A549 (cell line): ENCODE measurements around the gene SLC45A1. TPM values are rescaled to one million over a fixed set of nuclear protein-coding genes. Genes with fewer than 3 reads are reported as not detected.

Experiments used
- ATAC-seq, 2 experiments: fragments of 200-7000 bp in 1 of 2; fragments of >200 bp in 1 of 2; cut with Nextera tagmentation in 1 of 2; cut with Tn5 transposase in 1 of 2; 3 replicates each; pipeline versions ENCODE4 v1.8.0 to v1.9.1; 2018 to 2020; ENCODE audit warnings: mild to moderate bottlenecking in 1 of 2, moderate library complexity in 1 of 2
- CTCF ChIA-PET: fragments of 300-600 bp; sonication (Branson Sonifier 250); formaldehyde crosslinking; extraction: SDS; loops from one replicate; lab custom pipeline; 2021; ENCODE audit warnings: antibody characterized with exemption, inconsistent platforms; lab: Yijun Ruan, JAX
- POLR2A ChIA-PET: fragments of 350-600 bp; formaldehyde crosslinking; extraction: SDS; loops from one replicate; lab custom pipeline; 2021; ENCODE audit warnings: antibody characterized with exemption, inconsistent platforms; lab: Yijun Ruan, JAX
- DNase-seq, 2 experiments: peaks; one replicate each; pipeline versions ENCODE4 v3.0.0 to v3.0.0-alpha.2; 2011 to 2016; ENCODE audit warnings: low read depth in 1 of 2, low spot score in 1 of 2
- FAIRE-seq: peaks from 2 replicates; lab custom pipeline; 2011; peaks lifted over from hg19 to GRCh38; lab: Jason Lieb, UNC
- H3K27ac ChIP-seq, 2 experiments: fragments of >200 bp; sonication (Bioruptor Twin); formaldehyde crosslinking; 3 replicates each; pipeline ENCODE4 v1.5.1; 2016 to 2017
- H3K4me1 ChIP-seq: fragments of >200 bp; sonication (Bioruptor Twin); formaldehyde crosslinking; 3 replicates; pipeline ENCODE4 v1.6.1; 2016
- H3K4me2 ChIP-seq: fragments of >200 bp; sonication (Bioruptor Twin); formaldehyde crosslinking; 3 replicates; pipeline ENCODE4 v1.6.1; 2016
- H3K4me3 ChIP-seq: fragments of >200 bp; sonication (Bioruptor Twin); formaldehyde crosslinking; 3 replicates; pipeline ENCODE4 v1.5.1; 2016
- H3K9me3 ChIP-seq: fragments of >200 bp; sonication (Bioruptor Twin); formaldehyde crosslinking; 3 replicates; pipeline ENCODE4 v1.6.1; 2016
- ATOH8 ChIP-seq: fragments of 250-450 bp; sonication (Bioruptor Pico); IDR thresholded peaks from 2 replicates; pipeline ENCODE4 v1.5.0; 2020; ENCODE audit warnings: low read depth, mild to moderate bottlenecking, moderate library complexity
- CHD2 ChIP-seq: fragments of 150-350 bp; IDR thresholded peaks from 2 replicates; pipeline ENCODE4 v1.6.1; 2014; ENCODE audit warnings: low read length; ENCODE audit not compliant: partially characterized antibody
- CHD4 ChIP-seq: fragments of 200-600 bp; sonication (generic); IDR thresholded peaks from 2 replicates; pipeline ENCODE4 v1.6.1; 2016; ENCODE audit warnings: antibody characterized with exemption, mild to moderate bottlenecking, borderline replicate concordance
- E2F6 ChIP-seq: IDR thresholded peaks from 2 replicates; pipeline ENCODE4 v1.6.1; 2012; ENCODE audit warnings: low read depth, borderline replicate concordance
- EHMT2 ChIP-seq: fragments of 200-600 bp; sonication (generic); IDR thresholded peaks from 2 replicates; pipeline ENCODE4 v1.6.1; 2016; ENCODE audit warnings: antibody characterized with exemption, low read depth, mild to moderate bottlenecking, moderate library complexity
- EP300 ChIP-seq, 2 experiments: fragments of >200 bp; sonication (Bioruptor Twin); formaldehyde crosslinking; IDR thresholded peaks; 2 replicates in 1 of 2; 3 replicates in 1 of 2; pipeline ENCODE4 v1.6.1; 2016 to 2017
- ESRRA ChIP-seq: fragments of 150-350 bp; IDR thresholded peaks from 2 replicates; pipeline ENCODE4 v1.6.1; 2014; ENCODE audit warnings: mild to moderate bottlenecking, low read length, borderline replicate concordance
- HOXB13 ChIP-seq: fragments of 250-450 bp; sonication (Bioruptor Pico); IDR thresholded peaks from 2 replicates; pipeline ENCODE4 v1.5.0; 2020; ENCODE audit warnings: low read depth, mild to moderate bottlenecking, moderate library complexity
- HOXB5 ChIP-seq: fragments of 250-450 bp; sonication (Bioruptor Pico); IDR thresholded peaks from 2 replicates; pipeline ENCODE4 v1.5.0; 2020; ENCODE audit warnings: mild to moderate bottlenecking, moderate library complexity
- JUN ChIP-seq, 2 experiments: fragments of >200 bp; sonication (Bioruptor Twin); formaldehyde crosslinking; IDR thresholded peaks; 2 replicates in 1 of 2; 3 replicates in 1 of 2; pipeline ENCODE4 v1.6.1; 2016 to 2017
- MAZ ChIP-seq: fragments of 150-350 bp; IDR thresholded peaks from 2 replicates; pipeline ENCODE4 v1.6.1; 2014; ENCODE audit warnings: antibody characterized with exemption, low read depth, low read length, borderline replicate concordance
- PBX3 ChIP-seq: IDR thresholded peaks from 2 replicates; pipeline ENCODE4 v1.6.1; 2012
- RAD21 ChIP-seq, 2 experiments: fragments of >200 bp in 1 of 2; sonication (Bioruptor Twin) in 1 of 2; formaldehyde crosslinking in 1 of 2; IDR thresholded peaks in 1 of 2; conservative IDR thresholded peaks in 1 of 2; 2 replicates in 1 of 2; 3 replicates in 1 of 2; pipeline ENCODE4 v1.6.1; 2012 to 2018; ENCODE audit warnings: inconsistent platforms in 1 of 2
- REST ChIP-seq: fragments of 200-600 bp; sonication (generic); IDR thresholded peaks from 2 replicates; pipeline ENCODE4 v1.6.1; 2016; ENCODE audit warnings: antibody characterized with exemption, mild to moderate bottlenecking, moderate library complexity
- SREBF2 ChIP-seq: fragments of 450-650 bp; IDR thresholded peaks from 2 replicates; pipeline ENCODE4 v1.6.1; 2014; ENCODE audit warnings: mild to moderate bottlenecking, moderate library complexity
- ZC3H11A ChIP-seq: fragments of 450-650 bp; IDR thresholded peaks from 2 replicates; pipeline ENCODE4 v1.6.1; 2014; ENCODE audit warnings: antibody characterized with exemption, mild to moderate bottlenecking
- ZNF302 ChIP-seq: fragments of 250-450 bp; sonication (Bioruptor Pico); IDR thresholded peaks from 2 replicates; pipeline ENCODE4 v1.9.0; 2021; ENCODE audit warnings: inconsistent platforms, mild to moderate bottlenecking, moderate library complexity
- WGBS: methylation state at CpG from one replicate; pipeline ENCODE4 v1.1.6; 2017; ENCODE audit errors: missing lambda C conversion rate; 5-methylcytosine and 5-hydroxymethylcytosine counted together
- polyA plus RNA-seq, 4 experiments: library from polyadenylated mRNA; depleted of rRNA in 3 of 4; stranded (reverse); fragments of >200 nt; fragmentation: RNase III in 1 of 4; extraction: RNeasy Plus Mini Kit Qiagen cat#74134 plus additional on column Dnase treatment in 1 of 4; gene quantifications; 2 replicates in 3 of 4; 3 replicates in 1 of 4; pipeline ENCODE4 v1.2.3, GENCODE V29; 2011 to 2017
- TF ChIP-seq, protein P1 (sequence below): fragments of >200 bp; sonication (Bioruptor Twin); formaldehyde crosslinking; IDR thresholded peaks from 3 replicates; pipeline ENCODE4 v1.6.1; 2016

SLC45A1 gene
- polyA plus RNA-seq, 2 of the 4 experiments (the other 2 are of a cell fraction) = 1.6 to 1.8 TPM

GRCh38 chr1:8340448-8340847, 22.5 kb downstream of the SLC45A1 start:
- ChIA-PET CTCF (interaction anchor here (1.4 to 2.1 kb wide), 3 partner anchors 27 to 358 kb away, joined by 3 to 5 read pairs (median 5); no protein-coding TSS in a partner anchor), POLR2A (no interaction called here)
- TF ChIP-seq CHD4 (no peak), EHMT2 (no peak), CHD2 (no peak), PBX3 (no peak), SREBF2 (no peak)
- no peaks in the 10 kb centered on the region for H3K9me3 ChIP-seq
- DNase-seq = no peak
- H3K4me3 ChIP-seq = no peak overlapping the region
- no peak overlapping the region for H3K4me2 ChIP-seq
- H3K27ac ChIP-seq = no peak overlapping the region
- ATAC-seq = no peak
- no peak for FAIRE-seq
- 92% methylated on average over 6 of the region's 6 CpGs for WGBS
- H3K4me1 ChIP-seq = peaks cover 22% of the 10 kb centered on the region

DNA sequence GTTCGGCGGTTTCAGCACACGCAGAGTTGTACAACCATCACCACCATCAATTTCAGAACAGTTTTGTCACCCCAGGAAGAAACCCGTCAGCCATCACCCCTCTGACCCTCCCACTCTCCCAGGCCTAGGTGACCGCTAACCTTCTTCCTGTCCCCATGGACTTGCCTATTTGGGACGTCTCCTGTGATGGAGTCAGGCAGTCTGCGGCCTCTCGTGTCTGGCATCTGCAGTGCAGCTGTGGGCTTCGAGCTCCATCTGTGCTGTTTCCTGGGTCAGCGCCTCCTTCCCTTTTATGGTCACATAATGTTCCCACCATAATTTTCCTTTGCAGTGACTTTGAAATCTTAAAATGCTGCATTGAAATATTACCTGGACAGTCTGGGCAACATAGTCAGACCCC, 24.4 kb downstream of the SLC45A1 start:
- Histone ChIP-seq H3K27ac (peak overlapping the region; percentile 94 to 95), H3K4me2 (no peak overlapping the region), H3K4me1 (peaks cover 22% of the 10 kb centered on the region), H3K4me3 (no peak overlapping the region), H3K9me3 (no peaks in the 10 kb centered on the region)
- FAIRE-seq (no peak), ATAC-seq (no peak), DNase-seq (no peak)
- over 99% methylated on average over 10 of the region's 10 CpGs for WGBS
- no peak for TF ChIP-seq HOXB5 (CRISPR knock-in tag)
- no peak for TF ChIP-seq SREBF2
- no peak for TF ChIP-seq MAZ
- ChIA-PET POLR2A (no interaction called here), CTCF (interaction anchor here (1.3 to 2.9 kb wide), 2 partner anchors 9 to 367 kb away, joined by 3 to 12 read pairs; no protein-coding TSS in a partner anchor)

GRCh38 chr1:8343044-8343443, 25.1 kb downstream of the SLC45A1 start:
- H3K4me2 ChIP-seq = peak overlapping the region; percentile 68
- ChIA-PET POLR2A (no interaction called here), CTCF (interaction anchor here (0.6 to 2.9 kb wide), 8 partner anchors 8 to 368 kb away, joined by 3 to 12 read pairs (median 4); no protein-coding TSS in a partner anchor)
- FAIRE-seq = no peak
- no peak overlapping the region for H3K4me3 ChIP-seq
- ATAC-seq = peak; percentile 51 to 61; a peak in 5 of 6 replicates
- H3K27ac ChIP-seq = peak overlapping the region; percentile 94 to 95
- 40% methylated on average over 8 of the region's 11 CpGs for WGBS
- no peaks in the 10 kb centered on the region for H3K9me3 ChIP-seq
- TF ChIP-seq HOXB13 (CRISPR knock-in tag) = peak; percentile 78; the same call in 1 of the 2 replicates
- TF ChIP-seq ATOH8 (CRISPR knock-in tag) = peak; percentile 83
- no peak for TF ChIP-seq RAD21 (conservative IDR thresholded peaks at IDR 0.05 in 1 of 2, IDR thresholded peaks at IDR 0.05 in 1 of 2)
- TF ChIP-seq REST = no peak
- no peak for TF ChIP-seq CHD2
- peak; percentile 38; the same call in 1 of the 2 replicates for TF ChIP-seq ZNF302 (CRISPR knock-in tag)
- TF ChIP-seq SREBF2 = no peak
- TF ChIP-seq ZC3H11A = no peak
- no peak for TF ChIP-seq JUN (IDR thresholded peaks at IDR 0.05)
- TF ChIP-seq, protein P1, sequence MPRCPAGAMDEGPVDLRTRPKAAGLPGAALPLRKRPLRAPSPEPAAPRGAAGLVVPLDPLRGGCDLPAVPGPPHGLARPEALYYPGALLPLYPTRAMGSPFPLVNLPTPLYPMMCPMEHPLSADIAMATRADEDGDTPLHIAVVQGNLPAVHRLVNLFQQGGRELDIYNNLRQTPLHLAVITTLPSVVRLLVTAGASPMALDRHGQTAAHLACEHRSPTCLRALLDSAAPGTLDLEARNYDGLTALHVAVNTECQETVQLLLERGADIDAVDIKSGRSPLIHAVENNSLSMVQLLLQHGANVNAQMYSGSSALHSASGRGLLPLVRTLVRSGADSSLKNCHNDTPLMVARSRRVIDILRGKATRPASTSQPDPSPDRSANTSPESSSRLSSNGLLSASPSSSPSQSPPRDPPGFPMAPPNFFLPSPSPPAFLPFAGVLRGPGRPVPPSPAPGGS = no peak
- TF ChIP-seq ESRRA = no peak
- TF ChIP-seq E2F6 = peak; percentile 65
- TF ChIP-seq EP300 (IDR thresholded peaks at IDR 0.05) = no peak
- peaks cover 23% of the 10 kb centered on the region for H3K4me1 ChIP-seq
- no peak for DNase-seq
